HFF-Myc (cell line): ENCODE results near the gene ATP4B.

Experiments used
- DNase-seq: peaks from one replicate; pipeline ENCODE4 v3.0.0-alpha.2; 2011; ENCODE audit warnings: low read depth; ENCODE audit errors: extremely low read depth
- H3K4me3 ChIP-seq: replicated peaks from 2 replicates; pipeline ENCODE4 v1.5.1; 2011; ENCODE audit warnings: low read depth, mild to moderate bottlenecking, control low read depth, low read length
- CTCF ChIP-seq: IDR thresholded peaks from 2 replicates; pipeline ENCODE4 v1.5.1; 2012; ENCODE audit warnings: mild to moderate bottlenecking, low read depth, low read length, control low read depth; ENCODE audit errors: missing control alignments

ATP4B gene

GRCh38 chr13:113610266-113610665 is 47.7 kb downstream of the ATP4B start:
- no peak overlapping the region for H3K4me3 ChIP-seq
- no peak for DNase-seq
- TF ChIP-seq CTCF: no peak

- TF ChIP-seq CTCF: no peak
- H3K4me3 ChIP-seq: no peak overlapping the region
- no peak for DNase-seq
These were observed 48.4 kb downstream of the ATP4B start for GRCh38 chr13:113609616-113610015.

GRCh38 chr13:113608967-113609533 is 48.9 kb downstream of the ATP4B start:
- no peak for TF ChIP-seq CTCF
- DNase-seq: no peak

GRCh38 chr13:113607889-113608635 is 49.9 kb downstream of the ATP4B start:
- H3K4me3 ChIP-seq: no peak overlapping the region
- TF ChIP-seq CTCF: no peak
- no peak for DNase-seq

More at GRCh38 chr13:113608967-113609533, 48.9 kb downstream of the ATP4B start:
- H3K4me3 ChIP-seq: no peak overlapping the region

- no peak overlapping the region for H3K4me3 ChIP-seq
- no peak for DNase-seq
- no peak for TF ChIP-seq CTCF
These were observed 50.7 kb downstream of the ATP4B start for GRCh38 chr13:113607056-113607888.

- H3K4me3 ChIP-seq: no peak overlapping the region
- no peak for DNase-seq
- no peak for TF ChIP-seq CTCF
These were observed 52.0 kb downstream of the ATP4B start for GRCh38 chr13:113605866-113606438.
